PC-9 (cell line): ENCODE data around the gene MOB3A.

Experiments
- CTCF ChIP-seq: fragments of 200-600 bp; sonication (generic); conservative IDR thresholded peaks from 2 replicates; pipeline ENCODE4 v1.6.1; 2017; ENCODE audit warnings: mixed run types, antibody characterized with exemption, mild to moderate bottlenecking, moderate library complexity
- EZH2 ChIP-seq: fragments of 200-600 bp; sonication (generic); IDR thresholded peaks from 2 replicates; pipeline ENCODE4 v1.8.0; 2017; ENCODE audit warnings: antibody characterized with exemption, low read depth

- TF ChIP-seq CTCF (no peak), EZH2 (no peak)
Observed at GRCh38 chr19:2122251-2122650, 26.1 kb upstream of the MOB3A start.
